ENCODE measurements around the gene MCOLN2. TPM values are rescaled to one million over a fixed set of nuclear protein-coding genes. Genes with fewer than 3 reads are reported as not detected.

Gene MCOLN2
- total and polyA plus RNA-seq, 2 of the 8 experiments (the other 6 are each of a cell fraction or from before 2014, with no cell fraction given), result 1.7 to 6.1 TPM

- FAIRE-seq (no peak), DNase-seq (ENCODE audit: low read depth in 1 of 2, low spot score in 2 of 2) (peak in 1 of 2 experiments; percentile 8)
- no peaks in the 10 kb centered on the region for H3K36me3 ChIP-seq (ENCODE audit: control insufficient read depth in 2 of 4, insufficient read depth in 4 of 4, low read length in 3 of 4)
- H3K27ac ChIP-seq (ENCODE audit: low read depth, low read length), result no peak overlapping the region
- ChIA-PET POLR2A (ENCODE audit: partially characterized antibody) (no interaction called here), CTCF (ENCODE audit: partially characterized antibody) (interaction anchor here (0.7 to 4.9 kb wide), 2 partner anchors 24 to 26 kb away, joined by 3 to 22 read pairs; no protein-coding TSS in a partner anchor)
- H3K9ac ChIP-seq (replicated peaks in 1 of 4; ENCODE audit: extremely low read depth in 1 of 4, low read depth in 3 of 4, low read length in 3 of 4), result no peak overlapping the region
- no peak overlapping the region for H3K4me2 ChIP-seq (ENCODE audit: insufficient read depth in 1 of 2, low read depth in 2 of 2, low read length in 2 of 2)
- H2AK5ac ChIP-seq (ENCODE audit: low read depth, low read length), result no peak overlapping the region
- no peak overlapping the region for H2BK5ac ChIP-seq (ENCODE audit: low read depth, low read length)
- no peaks in the 10 kb centered on the region for H3K4me1 ChIP-seq (replicated peaks in 1 of 4; ENCODE audit: control insufficient read depth in 3 of 4, insufficient read depth in 4 of 4, low read length in 3 of 4)
- no peak overlapping the region for H2BK15ac ChIP-seq (ENCODE audit: low read length)
- H4K8ac ChIP-seq (ENCODE audit: extremely low read depth, insufficient read depth, low read length), result no peak overlapping the region
- no peak overlapping the region for H3K4ac ChIP-seq (replicated peaks; ENCODE audit: insufficient read length, low read depth, low read length)
- no peak overlapping the region for H4K91ac ChIP-seq (replicated peaks; ENCODE audit: insufficient read length, low read length)
- H3K18ac ChIP-seq (ENCODE audit: extremely low read depth, low read length), result no peak overlapping the region
- no peak overlapping the region for H2BK20ac ChIP-seq (ENCODE audit: low read length)
- H3K79me2 ChIP-seq (ENCODE audit: control insufficient read depth in 1 of 2, insufficient read depth in 2 of 2, low read length in 2 of 2), result no peaks in the 10 kb centered on the region
- no peak overlapping the region for H2AFZ ChIP-seq (ENCODE audit: low read length)
- no peaks in the 10 kb centered on the region for H3K23me2 ChIP-seq (ENCODE audit: low read depth, low read length)
- TF ChIP-seq CTBP2 (IDR thresholded peaks at IDR 0.05; ENCODE audit: borderline replicate concordance, insufficient read depth, insufficient read length, low read length) (no peak), CREB1 (IDR thresholded peaks at IDR 0.05) (no peak)
- H4K20me1 ChIP-seq (replicated peaks in 1 of 2; ENCODE audit: control insufficient read depth in 1 of 2, insufficient read depth in 2 of 2, low read length in 2 of 2), result no peaks in the 10 kb centered on the region
- no peak overlapping the region for H2BK120ac ChIP-seq (replicated peaks; ENCODE audit: low read depth, low read length)
- 100% methylated on average over 1 of the region's 1 CpG; no CpG with 5 or more reads in 1 of the 2 experiments for WGBS, 2 experiments (ENCODE audit: extremely low coverage in 1 of 2, insufficient coverage in 1 of 2, insufficient read length in 1 of 2, insufficient replicate concordance in 2 of 2, low coverage in 1 of 2, low lambda C conversion rate in 2 of 2, missing lambda C conversion rate in 1 of 2)
- H3K56ac ChIP-seq (replicated peaks; ENCODE audit: insufficient read length, low read depth, low read length), result no peak overlapping the region
- no peak overlapping the region for H3K14ac ChIP-seq (ENCODE audit: insufficient read length)
- no peak overlapping the region for H4K5ac ChIP-seq (ENCODE audit: insufficient read length, low read depth, low read length)
- H2BK12ac ChIP-seq (ENCODE audit: low read depth, low read length), result no peak overlapping the region
- no peaks in the 10 kb centered on the region for H3K79me1 ChIP-seq (ENCODE audit: low read depth, low read length)
- H3K27me3 ChIP-seq (replicated peaks in 1 of 4; ENCODE audit: control insufficient read depth in 3 of 4, extremely low read depth in 1 of 4, insufficient read depth in 3 of 4, low read length in 3 of 4), result no peaks in the 10 kb centered on the region
- no peak overlapping the region for H3K4me3 ChIP-seq (ENCODE audit: extremely low read depth in 1 of 4, insufficient read depth in 2 of 4, low read depth in 3 of 4, low read length in 4 of 4)
- no peak overlapping the region for H3K23ac ChIP-seq (ENCODE audit: insufficient read length)
- H3K9me3 ChIP-seq (ENCODE audit: insufficient read depth in 2 of 2, low read depth in 1 of 2, low read length in 1 of 2), result no peaks in the 10 kb centered on the region
These were observed 76.8 kb downstream of the MCOLN2 start for GRCh38 chr1:84920159-84920558.

Measured in H1 (cell line).